Eye (tissue), 1 donor: ENCODE results near the gene CHD5.

ENCODE experiments used
- DNase-seq: peaks from one replicate; pipeline ENCODE4 v3.0.0-alpha.2; 2015

CHD5 gene

DNA sequence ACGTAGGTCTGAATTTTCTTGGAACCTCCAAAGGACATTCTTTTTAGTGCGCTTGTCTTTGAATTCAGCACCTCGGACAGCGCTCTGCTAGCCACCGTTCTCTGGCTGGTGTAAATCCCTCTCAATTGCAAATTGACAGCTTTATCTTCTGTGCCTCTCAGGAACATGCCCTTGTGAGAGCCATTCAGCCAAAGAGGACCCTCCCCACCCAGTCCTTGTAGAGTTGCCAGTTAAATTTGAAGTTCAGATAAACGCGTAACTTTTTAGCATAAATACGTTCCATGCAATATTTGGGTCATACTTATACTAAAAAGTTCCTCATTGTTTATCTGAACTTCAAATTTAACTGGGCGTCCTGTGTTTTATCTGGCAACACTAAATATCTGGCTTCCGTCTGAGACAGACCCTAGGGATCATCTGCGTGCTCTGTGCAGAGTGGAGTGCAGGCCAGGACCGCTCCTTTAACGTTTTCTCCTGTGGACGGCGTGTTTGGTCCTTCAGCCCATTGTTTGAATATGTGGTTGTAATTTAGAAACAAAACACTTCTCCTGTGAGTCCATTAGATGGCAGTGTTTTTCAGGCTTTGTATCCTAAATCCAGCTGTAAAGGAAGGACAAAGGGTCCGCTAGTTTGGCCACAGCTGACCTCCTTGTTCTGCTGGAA, 127.4 kb downstream of the CHD5 start:
- DNase-seq, result peak; percentile 93
